T-cell (primary cell): ENCODE data around the gene IZUMO1. TPM values are rescaled to one million over a fixed set of nuclear protein-coding genes. Genes with fewer than 3 reads are reported as not detected.
A peak's percentile ranks its signal among the peaks of the same experiment; 100 is the strongest.

Experiments used
- ATAC-seq, 4 experiments: fragments of 200-7000 bp in 3 of 4; fragments of 150-1000 bp in 1 of 4; cut with Tn5 transposase; replicated peaks in 1 of 4; 1 replicate in 3 of 4; 2 replicates in 1 of 4; pipeline ENCODE4 v1.10.0; 2021; ENCODE audit warnings: moderate library complexity in 3 of 4, mild to moderate bottlenecking in 2 of 4, moderate number of reproducible peaks in 1 of 4
- CTCF ChIA-PET, 2 donors: fragments of 300-600 bp; sonication (Branson Sonifier 250); formaldehyde crosslinking; loops; one replicate each; lab custom pipeline; 2022; ENCODE audit warnings: antibody characterized with exemption in 2 of 2; lab: Charles Lee
- POLR2A ChIA-PET, 2 donors: fragments of 300-600 bp; sonication (Branson Sonifier 250); formaldehyde crosslinking; loops; one replicate each; lab custom pipeline; 2022; ENCODE audit warnings: antibody characterized with exemption in 2 of 2; lab: Charles Lee
- DNase-seq, 35 experiments: peaks; one replicate each; pipeline versions ENCODE4 v3.0.0 to v3.0.0-alpha.2; 2013 to 2023
- H3K27ac ChIP-seq: one replicate; pipeline ENCODE4 v1.5.1; 2013; ENCODE audit warnings: low read length
- H3K27me3 ChIP-seq, 2 experiments: replicated peaks in 1 of 2; 1 replicate in 1 of 2; 2 replicates in 1 of 2; pipeline versions ENCODE4 v1.6.1 to v1.7.0; 2013; ENCODE audit warnings: low read length in 1 of 2, mixed read lengths in 1 of 2; ENCODE audit not compliant: control insufficient read depth in 2 of 2, insufficient read depth in 2 of 2; ENCODE audit errors: extremely low read depth in 1 of 2
- H3K36me3 ChIP-seq, 2 donors: 1 replicate in 1 of 2; 2 replicates in 1 of 2; pipeline versions ENCODE4 v1.6.1 to v1.7.0; 2013; ENCODE audit warnings: low read length in 1 of 2; ENCODE audit not compliant: control insufficient read depth in 2 of 2, insufficient read depth in 1 of 2; ENCODE audit errors: extremely low read depth in 1 of 2
- H3K4me1 ChIP-seq, 2 experiments: 1 replicate in 1 of 2; 2 replicates in 1 of 2; pipeline versions ENCODE4 v1.6.1 to v1.7.0; 2013; ENCODE audit warnings: low read length in 2 of 2, mixed read lengths in 1 of 2; ENCODE audit not compliant: insufficient read depth in 2 of 2, control insufficient read depth in 1 of 2; ENCODE audit errors: extremely low read depth in 1 of 2
- H3K4me3 ChIP-seq, 2 donors: 1 replicate in 1 of 2; 2 replicates in 1 of 2; pipeline versions ENCODE4 v1.5.1 to v1.7.0; 2013; ENCODE audit warnings: mild to moderate bottlenecking in 2 of 2, low read length in 1 of 2, moderate library complexity in 1 of 2; ENCODE audit not compliant: control insufficient read depth in 1 of 2; ENCODE audit errors: extremely low read depth in 1 of 2
- H3K9me3 ChIP-seq: 2 replicates; pipeline ENCODE4 v1.7.0; 2013
- H3K27ac Mint-ChIP-seq, 2 donors: one replicate each; pipeline ENCODE4 v1.8.0; 2020 to 2021; ENCODE audit warnings: mild to moderate bottlenecking in 2 of 2, mixed read lengths in 2 of 2
- H3K27me3 Mint-ChIP-seq, 2 donors: one replicate each; pipeline ENCODE4 v1.8.0; 2021 to 2022; ENCODE audit warnings: mixed read lengths in 2 of 2
- H3K36me3 Mint-ChIP-seq: one replicate; pipeline ENCODE4 v1.8.0; 2021; ENCODE audit warnings: mixed read lengths
- H3K4me1 Mint-ChIP-seq, 3 donors: one replicate each; pipeline ENCODE4 v1.8.0; 2020 to 2022; ENCODE audit warnings: mixed read lengths in 3 of 3, mild to moderate bottlenecking in 1 of 3
- H3K4me3 Mint-ChIP-seq, 3 donors: one replicate each; pipeline ENCODE4 v1.8.0; 2020 to 2022; ENCODE audit warnings: mild to moderate bottlenecking in 3 of 3, mixed read lengths in 3 of 3, moderate library complexity in 3 of 3
- H3K9me3 Mint-ChIP-seq, 3 donors: one replicate each; pipeline ENCODE4 v1.8.0; 2020 to 2022; ENCODE audit warnings: mixed read lengths in 3 of 3
- WGBS: methylation state at CpG from one replicate; pipeline ENCODE4 v1.1.5; 2013; ENCODE audit warnings: missing lambda C conversion rate; ENCODE audit not compliant: insufficient coverage; 5-methylcytosine and 5-hydroxymethylcytosine counted together
- total RNA-seq, 35 experiments: library from RNA in 6 of 35; stranded (reverse) in 6 of 35; fragments of 120-200 nt in 1 of 35; gene quantifications; one replicate each; pipeline versions ENCODE4 v1.2.1 to v1.2.4 and lab custom pipeline; 2013 to 2026

The IZUMO1 gene
- total RNA-seq (not detected), total RNA-seq (lab: John Stamatoyannopoulos, UW) (0 to 0.15 (median 0) reads per million in 29 experiments)
- not detected for total RNA-seq (2013)

DNA sequence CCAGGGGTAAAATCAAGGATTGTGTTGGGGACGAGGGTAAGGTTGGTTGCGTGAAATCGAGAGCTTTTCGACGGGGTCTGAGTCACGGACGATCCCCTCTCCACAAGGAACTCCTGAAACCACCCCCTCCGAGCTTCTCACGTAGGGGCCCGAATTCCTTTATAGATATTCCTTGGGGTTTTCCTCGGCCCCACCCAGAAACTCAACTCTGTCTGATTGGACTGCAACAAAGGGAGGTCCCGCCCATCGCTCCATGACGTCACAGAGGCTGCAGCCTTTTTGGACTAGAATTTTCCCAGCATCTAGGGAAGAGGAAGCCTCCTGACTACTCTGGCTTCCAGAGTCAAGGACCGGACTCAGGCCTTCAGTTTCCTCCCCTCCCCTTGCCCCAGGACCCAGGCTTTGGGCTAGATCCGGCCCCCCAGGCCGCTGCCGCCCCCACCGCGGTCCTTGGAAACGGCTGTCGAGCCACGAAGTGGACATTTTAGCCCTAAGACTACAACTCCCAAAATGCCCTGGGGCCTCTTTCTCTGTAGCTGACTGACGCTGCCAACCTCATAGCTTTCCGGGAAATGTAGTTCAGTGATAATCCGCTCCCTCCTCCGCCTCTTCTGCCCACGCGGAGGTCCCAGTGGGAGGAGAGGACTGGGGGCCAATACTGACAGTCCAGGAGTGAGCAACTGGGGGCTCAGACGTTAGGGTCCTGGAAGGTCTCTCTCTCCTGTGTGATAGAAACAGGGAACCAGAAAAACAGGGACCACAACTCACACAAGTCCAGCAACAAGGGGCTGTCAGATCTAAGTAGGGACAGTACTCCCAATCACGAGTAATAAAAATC lies at the start of gene IZUMO1:
TSS of gene IZUMO1 (minus strand) at position 172 of the 838 bp plus-strand sequence. CDS start 1,050 bp downstream, outside the sequence.
- peak within 1 kb of the TSS in 1 of 3 donors; percentile 3 for H3K4me3 Mint-ChIP-seq
- ChIA-PET CTCF (interaction anchor here (0.5 to 1.1 kb wide), 2 partner anchors 90 to 396 kb away, joined by 4 to 10 read pairs; no protein-coding TSS in a partner anchor), POLR2A (no interaction called here)
- Histone ChIP-seq H3K4me1 (peaks cover 0 to 22% of the 10 kb centered on the region in 2 experiments), H3K36me3 (no peaks in the 10 kb centered on the region), H3K27ac (no peak within 1 kb of the TSS), H3K27me3 (peaks cover 0 to 53% of the 10 kb centered on the region in 2 experiments), H3K9me3 (no peaks in the 10 kb centered on the region), H3K4me3 (peak within 1 kb of the TSS; percentile 11 to 29)
- peak in 28 of 35 experiments; percentile 22 to 70 (median 48) for DNase-seq
- 8% methylated on average over 8 of the region's 31 CpGs for WGBS
- H3K9me3 Mint-ChIP-seq, result no peaks in the 10 kb centered on the region
- peaks cover 9 to 21% (median 15%) of the 10 kb centered on the region in 3 donors for H3K4me1 Mint-ChIP-seq
- no peaks in the 10 kb centered on the region for H3K36me3 Mint-ChIP-seq
- ATAC-seq, result peak; percentile 70 to 82 (median 73)
- no peak within 1 kb of the TSS for H3K27ac Mint-ChIP-seq
- peaks cover 11 to 19% of the 10 kb centered on the region in 2 donors for H3K27me3 Mint-ChIP-seq

DNA sequence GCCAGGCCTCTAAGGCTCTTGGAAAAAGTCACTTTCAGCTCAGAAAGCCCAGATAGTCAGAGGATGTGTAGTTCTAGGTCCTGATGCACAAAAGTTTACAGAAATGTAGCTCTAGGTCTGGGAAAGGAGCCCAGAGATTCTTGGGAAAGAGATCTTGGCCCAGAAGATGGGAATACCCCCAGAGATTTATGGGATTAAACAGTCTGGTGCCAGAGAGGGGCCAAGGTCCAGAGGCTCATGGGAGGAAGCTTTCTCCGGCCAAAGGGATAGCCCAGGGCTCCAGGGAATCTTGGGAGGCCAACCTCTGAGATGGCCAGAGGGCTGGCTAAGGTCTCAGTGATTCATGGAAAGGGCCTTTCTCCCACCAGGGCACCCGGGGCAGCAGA lies 49.0 kb upstream of the IZUMO1 start:
- ChIA-PET POLR2A (interaction anchor here (0.8 to 1.0 kb wide), 2 partner anchors 42 to 80 kb away, joined by 3 to 5 read pairs; no protein-coding TSS in a partner anchor), CTCF (interaction anchor here (0.5 to 2.3 kb wide), 16 partner anchors 8 to 198 kb away, joined by 3 to 29 read pairs (median 3); partner anchors contain the start of genes RUVBL2 (in 2 of the 2), GYS1 (in 1 of the 2), HSD17B14 (in 1 of the 2) and RPL18 (in 1 of the 2))
- Mint-ChIP-seq H3K4me3 (peak overlapping the region; percentile 79 to 90 (median 86)), H3K9me3 (no peaks in the 10 kb centered on the region), H3K36me3 (no peaks in the 10 kb centered on the region), H3K27ac (peak overlapping the region; percentile 91 to 94), H3K27me3 (no peaks in the 10 kb centered on the region), H3K4me1 (peaks cover 5 to 12% (median 9%) of the 10 kb centered on the region in 3 donors)
- Histone ChIP-seq H3K36me3 (peaks cover 0 to 4% of the 10 kb centered on the region in 2 donors), H3K4me3 (peak overlapping the region in 1 of 2 donors; percentile 56), H3K9me3 (no peaks in the 10 kb centered on the region), H3K4me1 (peaks cover 0 to 14% of the 10 kb centered on the region in 2 experiments), H3K27ac (peak overlapping the region; percentile 66), H3K27me3 (no peaks in the 10 kb centered on the region)
- no peak for ATAC-seq
- 100% methylated on average over 1 of the region's 2 CpGs for WGBS
- DNase-seq, result no peak

DNA sequence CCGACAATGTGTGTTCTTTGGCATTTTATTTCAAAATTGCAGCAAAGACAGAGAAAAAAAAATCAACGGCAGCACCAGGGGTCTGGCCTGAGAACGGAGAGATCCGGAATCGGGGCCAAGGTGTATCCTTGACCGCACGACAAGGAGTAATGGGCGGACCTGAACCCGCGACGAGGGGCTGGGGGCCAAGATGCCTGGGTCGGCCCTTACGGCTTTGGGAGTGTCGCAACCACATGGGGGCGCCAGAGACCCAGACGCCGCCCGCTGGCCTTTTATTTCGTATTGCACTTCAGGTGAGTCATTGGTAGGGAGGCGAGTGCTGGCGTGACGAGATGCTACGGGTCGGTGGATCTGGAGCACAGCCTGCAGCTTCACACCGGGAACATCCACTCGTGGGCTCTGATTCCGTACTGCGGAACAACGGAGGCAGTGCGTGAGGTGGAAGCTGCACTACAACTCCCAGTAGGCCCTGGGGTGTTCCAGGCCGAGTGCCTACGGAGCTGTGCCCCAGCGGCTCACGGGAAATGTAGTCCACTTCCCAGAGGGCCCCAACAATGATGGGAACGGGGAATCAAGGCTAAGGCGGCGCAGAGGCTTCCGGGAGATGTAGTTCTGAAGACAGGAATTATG lies 48.5 kb upstream of the IZUMO1 start:
- peak; percentile 98 to 99 (median 98) for ATAC-seq
- Mint-ChIP-seq H3K4me3 (peak overlapping the region; percentile 79 to 90 (median 86)), H3K27me3 (no peaks in the 10 kb centered on the region), H3K9me3 (no peaks in the 10 kb centered on the region), H3K4me1 (peaks cover 5 to 12% (median 9%) of the 10 kb centered on the region in 3 donors), H3K36me3 (no peaks in the 10 kb centered on the region), H3K27ac (peak overlapping the region; percentile 91 to 94)
- Histone ChIP-seq H3K4me3 (peak overlapping the region; percentile 56 to 87), H3K4me1 (peaks cover 0 to 14% of the 10 kb centered on the region in 2 experiments), H3K27ac (peak overlapping the region; percentile 66), H3K9me3 (no peaks in the 10 kb centered on the region), H3K36me3 (peaks cover 0 to 4% of the 10 kb centered on the region in 2 donors), H3K27me3 (no peaks in the 10 kb centered on the region)
- DNase-seq, result peak; percentile 65 to 91 (median 76)
- ChIA-PET CTCF (interaction anchor here (0.5 to 2.3 kb wide), 16 partner anchors 9 to 198 kb away, joined by 3 to 29 read pairs (median 3); partner anchors contain the start of genes RUVBL2 (in 2 of the 2), GYS1 (in 1 of the 2), HSD17B14 (in 1 of the 2) and RPL18 (in 1 of the 2)), POLR2A (interaction anchor here (0.6 to 0.8 kb wide), 2 partner anchors 42 to 83 kb away, joined by 3 read pairs; no protein-coding TSS in a partner anchor)
- 3% methylated on average over 38 of the region's 38 CpGs for WGBS

DNA sequence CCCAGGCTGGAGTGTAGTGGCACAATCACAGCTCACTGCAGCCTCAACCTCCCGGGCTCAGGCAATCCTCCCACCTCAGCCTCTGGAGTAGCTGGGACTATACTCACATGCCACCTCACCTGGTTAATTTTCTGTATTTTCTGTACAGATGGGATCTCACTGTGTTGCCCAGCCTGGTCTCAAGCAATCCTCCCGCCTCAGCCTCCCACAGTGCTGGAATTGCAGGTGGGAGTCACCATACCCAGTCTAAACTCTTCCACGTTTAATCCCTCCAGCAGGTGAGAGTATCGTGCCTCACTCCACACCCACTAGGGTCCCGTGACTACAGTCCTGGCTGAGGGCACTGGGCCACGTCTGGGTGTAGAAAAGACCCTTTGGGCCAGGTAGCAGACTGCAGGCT lies 47.6 kb upstream of the IZUMO1 start:
- H3K36me3 ChIP-seq, result peaks cover 0 to 1% of the 10 kb centered on the region in 2 donors
- no peak overlapping the region for H3K4me3 ChIP-seq
- H3K36me3 Mint-ChIP-seq, result no peaks in the 10 kb centered on the region
- H3K27ac ChIP-seq, result no peak overlapping the region
- H3K9me3 Mint-ChIP-seq, result no peaks in the 10 kb centered on the region
- WGBS, result 58% methylated on average over 2 of the region's 6 CpGs
- H3K4me1 Mint-ChIP-seq, result peaks cover 5 to 12% (median 9%) of the 10 kb centered on the region in 3 donors
- CTCF ChIA-PET, result interaction anchor here (0.7 to 2.3 kb wide), 4 partner anchors 42 to 48 kb away, joined by 3 to 29 read pairs (median 12); partner anchors contain the start of gene HSD17B14 (in 1 of the 2)
- H3K4me3 Mint-ChIP-seq, result peak overlapping the region in 2 of 3 donors; percentile 28 to 79
- DNase-seq (no peak), ATAC-seq (no peak)
- peak overlapping the region in 1 of 2 donors; percentile 57 for H3K27ac Mint-ChIP-seq
- no peaks in the 10 kb centered on the region for H3K27me3 ChIP-seq
- H3K27me3 Mint-ChIP-seq, result no peaks in the 10 kb centered on the region
- POLR2A ChIA-PET, result no interaction called here
- no peaks in the 10 kb centered on the region for H3K9me3 ChIP-seq
- peaks cover 0 to 14% of the 10 kb centered on the region in 2 experiments for H3K4me1 ChIP-seq

DNA sequence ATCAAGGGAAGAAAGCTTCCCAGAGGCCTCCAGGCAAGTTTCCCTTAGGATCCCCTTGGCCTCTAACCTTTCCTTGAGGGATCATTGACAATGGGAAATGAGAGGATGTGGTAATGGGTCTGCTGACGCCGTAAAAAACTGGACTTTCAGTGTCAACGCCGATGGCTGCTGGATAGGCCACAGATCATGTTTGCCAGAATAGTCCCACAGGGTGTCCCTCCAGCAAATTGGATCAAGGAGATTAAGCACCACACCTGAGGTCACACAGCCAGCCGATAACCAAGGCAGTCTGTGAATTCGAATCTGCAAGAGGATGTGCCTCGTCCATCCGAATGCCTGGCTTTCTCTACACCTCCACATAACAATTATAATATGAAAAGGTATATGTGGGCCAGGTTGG lies 46.6 kb upstream of the IZUMO1 start:
- POLR2A ChIA-PET, result no interaction called here

More for the DNA sequence above, 46.6 kb upstream of the IZUMO1 start:
- H3K4me3 Mint-ChIP-seq, result no peak overlapping the region
- H3K9me3 Mint-ChIP-seq, result no peaks in the 10 kb centered on the region
- H3K4me3 ChIP-seq, result no peak overlapping the region
- H3K27ac ChIP-seq, result no peak overlapping the region
- peaks cover 0 to 14% of the 10 kb centered on the region in 2 experiments for H3K4me1 ChIP-seq
- CTCF ChIA-PET, result interaction anchor here in 1 of 2 donors (0.7 to 1.1 kb wide), 2 partner anchors 38 to 43 kb away, joined by 3 to 6 read pairs; no protein-coding TSS in a partner anchor
- WGBS, result 81% methylated on average over 2 of the region's 8 CpGs
- H3K27me3 Mint-ChIP-seq, result no peaks in the 10 kb centered on the region
- H3K9me3 ChIP-seq, result no peaks in the 10 kb centered on the region
- DNase-seq, result no peak
- no peaks in the 10 kb centered on the region for H3K36me3 Mint-ChIP-seq
- peaks cover 5 to 12% (median 9%) of the 10 kb centered on the region in 3 donors for H3K4me1 Mint-ChIP-seq
- H3K27me3 ChIP-seq, result no peaks in the 10 kb centered on the region
- no peak for ATAC-seq
- no peaks in the 10 kb centered on the region for H3K36me3 ChIP-seq
- no peak overlapping the region for H3K27ac Mint-ChIP-seq
